Thoracic aorta (tissue), 2 donors: ENCODE data around the gene MIGA1. TPM values are rescaled to one million over a fixed set of nuclear protein-coding genes. Genes with fewer than 3 reads are reported as not detected.
"Not testable (repeated sequence)": the region's sequence is repeated elsewhere in the genome, so short reads cannot be mapped to it uniquely, and the experiment has no call there.

Experiments used
- ATAC-seq: fragments of 150-250 bp; one replicate; pipeline ENCODE4 v1.8.0; 2017; ENCODE audit warnings: low read depth; ENCODE audit not compliant: insufficient number of reproducible peaks, low FRiP score
- DNase-seq: peaks from one replicate; pipeline ENCODE4 v3.0.0-alpha.2; 2020; ENCODE audit warnings: low spot score
- H3K27ac ChIP-seq, 2 donors: fragments of 200-600 bp; sonication (generic); 1 replicate in 1 of 2; 2 replicates in 1 of 2; pipeline ENCODE4 v1.5.1; 2016; ENCODE audit warnings: mild to moderate bottlenecking in 2 of 2, moderate library complexity in 2 of 2
- H3K27me3 ChIP-seq: fragments of 200-600 bp; sonication (generic); replicated peaks from 2 replicates; pipeline ENCODE4 v1.6.0; 2016; ENCODE audit warnings: mild to moderate bottlenecking; ENCODE audit not compliant: insufficient read depth
- H3K36me3 ChIP-seq: fragments of 200-600 bp; sonication (generic); one replicate; pipeline ENCODE4 v1.5.1; 2016
- H3K4me1 ChIP-seq, 2 donors: fragments of 200-600 bp; sonication (generic); 1 replicate in 1 of 2; 2 replicates in 1 of 2; pipeline versions ENCODE4 v1.5.1 to v1.6.0; 2016; ENCODE audit warnings: low read depth in 2 of 2, mild to moderate bottlenecking in 1 of 2; ENCODE audit not compliant: control insufficient read depth in 1 of 2
- H3K4me3 ChIP-seq: fragments of 200-600 bp; sonication (generic); 2 replicates; pipeline ENCODE4 v1.5.1; 2016; ENCODE audit warnings: mild to moderate bottlenecking
- H3K9me3 ChIP-seq: fragments of 200-600 bp; sonication (generic); 2 replicates; pipeline ENCODE4 v1.5.1; 2016
- total RNA-seq, 2 donors: library from RNA; depleted of rRNA; stranded (reverse); fragments of >200 nt; gene quantifications; one replicate each; pipeline versions ENCODE4 v1.1.0 to v1.2.3, GENCODE V29; 2016
- TF ChIP-seq, protein P1 (sequence below): fragments of 200-600 bp; sonication (generic); IDR thresholded peaks from one replicate; pipeline ENCODE4 v1.5.1; 2019; ENCODE audit warnings: antibody characterized with exemption

Gene MIGA1
- total RNA-seq, 2 donors from 2014 or later: 16.0 to 24.3 TPM

DNA sequence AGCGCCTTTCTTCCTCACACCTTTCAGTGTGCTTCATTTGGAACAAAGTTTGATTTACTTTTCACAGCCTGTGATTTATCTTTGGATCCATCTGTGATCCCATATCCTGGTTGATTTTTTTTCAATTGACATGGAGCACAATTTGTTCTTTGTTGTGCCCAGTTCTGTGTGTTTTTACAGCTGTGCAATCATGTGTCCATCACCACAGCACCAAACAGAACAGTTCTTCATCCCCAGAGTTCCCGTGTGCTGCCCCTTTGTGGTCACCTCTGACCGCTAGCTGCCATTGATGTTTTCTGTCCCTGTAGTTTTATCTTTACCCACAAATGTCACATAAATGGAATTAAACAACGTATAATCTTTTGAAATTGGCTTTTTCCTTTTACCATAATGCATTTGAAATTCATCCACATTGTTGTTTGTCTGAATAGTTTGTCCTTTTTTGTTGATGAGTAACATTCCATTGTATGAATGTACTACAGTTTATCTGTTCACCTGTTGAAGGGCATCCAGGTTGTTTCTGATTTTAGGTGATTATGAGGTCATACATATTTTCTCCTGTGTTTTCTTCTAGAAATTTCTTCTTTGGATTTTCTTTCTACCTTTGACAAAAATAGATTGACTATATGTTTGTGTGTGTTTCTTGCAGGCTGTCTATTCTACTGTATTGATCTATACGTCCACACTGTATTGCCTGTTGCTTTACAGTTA, 17.4 kb downstream of the MIGA1 start:
- Histone ChIP-seq H3K4me1 (peaks cover 8 to 29% of the 10 kb centered on the region in 2 donors), H3K4me3 (no peak overlapping the region), H3K27ac (no peak overlapping the region), H3K9me3 (no peaks in the 10 kb centered on the region), H3K27me3 (no peaks in the 10 kb centered on the region), H3K36me3 (no peaks in the 10 kb centered on the region)
- TF ChIP-seq, protein P1, sequence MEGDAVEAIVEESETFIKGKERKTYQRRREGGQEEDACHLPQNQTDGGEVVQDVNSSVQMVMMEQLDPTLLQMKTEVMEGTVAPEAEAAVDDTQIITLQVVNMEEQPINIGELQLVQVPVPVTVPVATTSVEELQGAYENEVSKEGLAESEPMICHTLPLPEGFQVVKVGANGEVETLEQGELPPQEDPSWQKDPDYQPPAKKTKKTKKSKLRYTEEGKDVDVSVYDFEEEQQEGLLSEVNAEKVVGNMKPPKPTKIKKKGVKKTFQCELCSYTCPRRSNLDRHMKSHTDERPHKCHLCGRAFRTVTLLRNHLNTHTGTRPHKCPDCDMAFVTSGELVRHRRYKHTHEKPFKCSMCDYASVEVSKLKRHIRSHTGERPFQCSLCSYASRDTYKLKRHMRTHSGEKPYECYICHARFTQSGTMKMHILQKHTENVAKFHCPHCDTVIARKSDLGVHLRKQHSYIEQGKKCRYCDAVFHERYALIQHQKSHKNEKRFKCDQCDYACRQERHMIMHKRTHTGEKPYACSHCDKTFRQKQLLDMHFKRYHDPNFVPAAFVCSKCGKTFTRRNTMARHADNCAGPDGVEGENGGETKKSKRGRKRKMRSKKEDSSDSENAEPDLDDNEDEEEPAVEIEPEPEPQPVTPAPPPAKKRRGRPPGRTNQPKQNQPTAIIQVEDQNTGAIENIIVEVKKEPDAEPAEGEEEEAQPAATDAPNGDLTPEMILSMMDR: no peak
- DNase-seq: no peak
- no peak for ATAC-seq

- ATAC-seq (no peak), DNase-seq (no peak)
- no peaks in the 10 kb centered on the region for H3K27me3 ChIP-seq
- H3K4me3 ChIP-seq: no peak overlapping the region
- H3K27ac ChIP-seq: no peak overlapping the region
- no peaks in the 10 kb centered on the region for H3K36me3 ChIP-seq
- H3K9me3 ChIP-seq: no peaks in the 10 kb centered on the region
- peaks cover 8 to 29% of the 10 kb centered on the region in 2 donors for H3K4me1 ChIP-seq
- TF ChIP-seq, protein P1: no peak
These were observed 18.5 kb downstream of the MIGA1 start for GRCh38 chr1:77797991-77798390.

DNA sequence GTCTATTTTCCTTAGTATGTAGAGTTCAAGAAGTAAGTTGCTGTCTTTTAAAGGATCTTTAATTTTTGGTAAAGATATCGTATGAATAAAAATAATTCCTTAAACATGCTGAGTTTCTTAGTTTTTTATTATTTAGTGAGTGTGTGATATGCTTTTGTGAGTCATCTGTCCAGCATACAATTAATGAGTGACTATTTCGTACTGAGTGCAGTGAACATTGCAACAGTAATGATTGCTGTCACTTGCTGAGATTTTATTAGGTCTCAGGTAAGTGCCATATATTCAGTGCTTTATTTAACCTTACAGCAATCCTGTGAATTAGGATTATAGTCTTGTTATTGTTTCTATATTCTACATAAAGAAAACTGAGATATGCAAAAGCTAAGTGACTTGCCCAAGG, 22.6 kb downstream of the MIGA1 start:
- Histone ChIP-seq H3K4me3 (no peak overlapping the region), H3K9me3 (no peaks in the 10 kb centered on the region), H3K4me1 (peaks cover 8 to 24% of the 10 kb centered on the region in 2 donors), H3K27ac (no peak overlapping the region), H3K36me3 (peaks cover 4% of the 10 kb centered on the region), H3K27me3 (no peaks in the 10 kb centered on the region)
- no peak for ATAC-seq
- TF ChIP-seq, protein P1: no peak
- no peak for DNase-seq

DNA sequence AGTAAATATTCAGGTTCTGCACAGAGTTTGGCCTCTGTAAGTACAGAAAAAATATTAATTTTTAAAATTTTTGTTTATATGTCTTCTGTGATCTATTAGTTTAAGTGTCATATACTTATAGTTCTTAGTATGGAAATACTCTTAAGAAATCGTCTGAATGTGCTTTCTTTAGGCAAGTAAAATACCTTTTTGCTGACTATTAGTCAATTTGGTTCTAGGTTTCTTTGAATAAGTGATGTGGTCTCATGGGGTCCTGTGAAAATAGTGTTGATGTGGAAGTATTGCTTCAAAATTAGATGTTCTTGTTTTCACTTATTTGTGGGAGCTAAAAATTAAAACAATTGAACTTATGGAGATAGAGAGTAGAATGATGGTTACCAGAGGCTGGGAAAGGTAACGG, 23.9 kb downstream of the MIGA1 start:
- Histone ChIP-seq H3K27ac (no peak overlapping the region), H3K4me3 (no peak overlapping the region), H3K36me3 (peaks cover 13% of the 10 kb centered on the region), H3K4me1 (peaks cover 8 to 12% of the 10 kb centered on the region in 2 donors), H3K27me3 (no peaks in the 10 kb centered on the region), H3K9me3 (no peaks in the 10 kb centered on the region)
- ATAC-seq (no peak), DNase-seq (no peak)
- TF ChIP-seq, protein P1: no peak

- not testable (repeated sequence) for DNase-seq, H3K4me3 ChIP-seq, H3K27me3 ChIP-seq, H3K9me3 ChIP-seq, H3K27ac ChIP-seq, ATAC-seq, H3K4me1 ChIP-seq
- H3K36me3 ChIP-seq: peaks cover 26% of the 10 kb centered on the region
These were observed 30.5 kb downstream of the MIGA1 start for GRCh38 chr1:77809787-77810462.

DNA sequence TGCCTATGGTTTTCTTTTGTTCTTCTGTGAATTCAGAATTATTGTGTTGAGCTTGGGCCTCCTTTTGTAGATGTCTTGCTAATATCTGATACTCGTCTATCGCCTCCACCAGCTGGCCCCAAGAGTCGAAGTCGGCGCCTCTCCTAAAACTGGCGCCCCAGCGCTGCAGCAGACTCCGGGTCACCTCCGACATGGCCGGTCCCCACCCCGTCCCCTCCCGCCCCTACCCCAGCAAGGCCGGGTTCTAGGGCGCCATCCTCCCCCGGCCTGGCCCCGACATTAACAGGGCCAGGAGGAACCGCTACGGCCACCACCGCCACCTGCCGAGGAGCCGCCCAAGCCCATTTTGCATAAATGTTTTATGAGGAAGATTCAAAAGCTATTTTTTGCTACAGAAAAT, 32.1 kb downstream of the MIGA1 start:
- not testable (repeated sequence) for H3K4me1 ChIP-seq, H3K27ac ChIP-seq, H3K9me3 ChIP-seq, H3K4me3 ChIP-seq, DNase-seq, ATAC-seq, H3K27me3 ChIP-seq
- peaks cover 28% of the 10 kb centered on the region for H3K36me3 ChIP-seq
